Midbrain (tissue), 1 donor: ENCODE results near the gene TTLL1.
"Not testable (repeated sequence)": the region's sequence is repeated elsewhere in the genome, so short reads cannot be mapped to it uniquely, and the experiment has no call there.

Experiments used
- DNase-seq: peaks from one replicate; lab custom pipeline; 2025; lab: John Stamatoyannopoulos, UW

Gene TTLL1

GRCh38 chr22:43110444-43110926, 21.3 kb upstream of the TTLL1 start, which contains the start of gene BIK:
BIK (plus strand) TSS chr22:43110750; CDS start chr22:43124023, 13,273 bp downstream.
- DNase-seq, result no peak

- DNase-seq, result no peak
These were observed 20.8 kb upstream of the TTLL1 start for GRCh38 chr22:43109921-43110443.

GRCh38 chr22:43109511-43109910, 20.3 kb upstream of the TTLL1 start:
- no peak for DNase-seq

- no peak for DNase-seq
These were observed 17.1 kb upstream of the TTLL1 start for GRCh38 chr22:43106302-43106701.

- not testable (repeated sequence) for DNase-seq
These were observed 15.8 kb upstream of the TTLL1 start for GRCh38 chr22:43104950-43105349.

GRCh38 chr22:43104056-43104625, 14.9 kb upstream of the TTLL1 start:
- not testable (repeated sequence) for DNase-seq

- DNase-seq, result no peak
These were observed 12.1 kb upstream of the TTLL1 start for GRCh38 chr22:43101306-43101705.

- DNase-seq, result no peak
These were observed 11.0 kb upstream of the TTLL1 start for GRCh38 chr22:43100225-43100624.

GRCh38 chr22:43099095-43099494, 9.9 kb upstream of the TTLL1 start:
- DNase-seq, result no peak

GRCh38 chr22:43098356-43098755, 9.2 kb upstream of the TTLL1 start:
- DNase-seq, result no peak

- no peak for DNase-seq
These were observed 7.2 kb upstream of the TTLL1 start for GRCh38 chr22:43096420-43096819.

- DNase-seq, result no peak
These were observed 5.4 kb upstream of the TTLL1 start for GRCh38 chr22:43094551-43094950.

- DNase-seq, result no peak
These were observed 4.9 kb upstream of the TTLL1 start for GRCh38 chr22:43094085-43094484.

- DNase-seq, result no peak
These were observed 2.9 kb upstream of the TTLL1 start for GRCh38 chr22:43092085-43092484.

GRCh38 chr22:43090130-43090789, 1.1 kb upstream of the TTLL1 start:
- DNase-seq, result peak; percentile 73

- no peak for DNase-seq
These were observed 586 bp downstream of the TTLL1 start for GRCh38 chr22:43088627-43088983.

GRCh38 chr22:43085658-43086606, 3.3 kb downstream of the TTLL1 start:
- DNase-seq, result no peak

- DNase-seq, result no peak
These were observed 7.2 kb downstream of the TTLL1 start for GRCh38 chr22:43081968-43082367.

GRCh38 chr22:43080616-43081015, 8.6 kb downstream of the TTLL1 start:
- no peak for DNase-seq

- no peak for DNase-seq
These were observed 9.4 kb downstream of the TTLL1 start for GRCh38 chr22:43079742-43080141.

GRCh38 chr22:43078522-43078921, 10.7 kb downstream of the TTLL1 start:
- DNase-seq, result no peak

GRCh38 chr22:43077121-43077877, 11.9 kb downstream of the TTLL1 start:
- DNase-seq, result no peak
